T-helper 2 cell treated with Interferon-gamma antibody and Interleukin-4, amounts not matched to agents 5 μg/mL and 100 μg/mL, for 36 hours (primary cell): ENCODE results near the gene CDH13.

Experiments
- DNase-seq: peaks from one replicate; pipeline ENCODE4 v3.0.0; 2021; ENCODE audit warnings: low spot score
- H3K27ac Mint-ChIP-seq: one replicate; pipeline ENCODE4 v1.8.0; 2021; ENCODE audit warnings: mild to moderate bottlenecking, mixed read lengths
- H3K27me3 Mint-ChIP-seq: one replicate; pipeline ENCODE4 v1.8.0; 2021; ENCODE audit warnings: low read depth, mixed read lengths
- H3K36me3 Mint-ChIP-seq: one replicate; pipeline ENCODE4 v1.8.0; 2021; ENCODE audit warnings: low read depth, mixed read lengths
- H3K4me1 Mint-ChIP-seq: one replicate; pipeline ENCODE4 v1.8.0; 2021; ENCODE audit warnings: low read depth, mixed read lengths
- H3K4me3 Mint-ChIP-seq: one replicate; pipeline ENCODE4 v1.8.0; 2022; ENCODE audit warnings: mild to moderate bottlenecking, moderate library complexity, mixed read lengths
- H3K9me3 Mint-ChIP-seq: one replicate; pipeline ENCODE4 v1.8.0; 2021; ENCODE audit warnings: mixed read lengths

Gene CDH13

GRCh38 chr16:82605863-82606620 is 20.7 kb upstream of the CDH13 start:
- peaks cover 3% of the 10 kb centered on the region for H3K27me3 Mint-ChIP-seq
- H3K27ac Mint-ChIP-seq: no peak overlapping the region
- no peaks in the 10 kb centered on the region for H3K36me3 Mint-ChIP-seq
- H3K4me3 Mint-ChIP-seq: no peak overlapping the region
- no peak for DNase-seq
- no peaks in the 10 kb centered on the region for H3K9me3 Mint-ChIP-seq
- H3K4me1 Mint-ChIP-seq: no peaks in the 10 kb centered on the region

- H3K9me3 Mint-ChIP-seq: no peaks in the 10 kb centered on the region
- DNase-seq: no peak
- H3K36me3 Mint-ChIP-seq: no peaks in the 10 kb centered on the region
- H3K27ac Mint-ChIP-seq: no peak overlapping the region
- no peaks in the 10 kb centered on the region for H3K4me1 Mint-ChIP-seq
- H3K27me3 Mint-ChIP-seq: peaks cover 3% of the 10 kb centered on the region
- no peak overlapping the region for H3K4me3 Mint-ChIP-seq
Observed at GRCh38 chr16:82609140-82609539, 17.6 kb upstream of the CDH13 start.

GRCh38 chr16:82612263-82612662 is 14.5 kb upstream of the CDH13 start:
- no peak for DNase-seq
- H3K27me3 Mint-ChIP-seq: peaks cover 3% of the 10 kb centered on the region
- H3K36me3 Mint-ChIP-seq: no peaks in the 10 kb centered on the region
- H3K4me3 Mint-ChIP-seq: no peak overlapping the region
- no peaks in the 10 kb centered on the region for H3K9me3 Mint-ChIP-seq
- no peaks in the 10 kb centered on the region for H3K4me1 Mint-ChIP-seq
- H3K27ac Mint-ChIP-seq: no peak overlapping the region

GRCh38 chr16:82616356-82616755 is 10.4 kb upstream of the CDH13 start:
- Mint-ChIP-seq H3K9me3 (no peaks in the 10 kb centered on the region), H3K27ac (no peak overlapping the region), H3K4me1 (no peaks in the 10 kb centered on the region), H3K36me3 (no peaks in the 10 kb centered on the region), H3K27me3 (peaks cover 7% of the 10 kb centered on the region), H3K4me3 (no peak overlapping the region)
- no peak for DNase-seq

- H3K9me3 Mint-ChIP-seq: no peaks in the 10 kb centered on the region
- no peak for DNase-seq
- no peaks in the 10 kb centered on the region for H3K36me3 Mint-ChIP-seq
- peaks cover 32% of the 10 kb centered on the region for H3K27me3 Mint-ChIP-seq
- no peak overlapping the region for H3K4me3 Mint-ChIP-seq
- no peak overlapping the region for H3K27ac Mint-ChIP-seq
- H3K4me1 Mint-ChIP-seq: no peaks in the 10 kb centered on the region
Observed at GRCh38 chr16:82621781-82622180, 5.0 kb upstream of the CDH13 start.

GRCh38 chr16:82623241-82623640 is 3.5 kb upstream of the CDH13 start:
- Mint-ChIP-seq H3K4me1 (no peaks in the 10 kb centered on the region), H3K4me3 (no peak overlapping the region), H3K36me3 (no peaks in the 10 kb centered on the region), H3K27me3 (peaks cover 42% of the 10 kb centered on the region), H3K27ac (no peak overlapping the region), H3K9me3 (no peaks in the 10 kb centered on the region)
- DNase-seq: no peak

GRCh38 chr16:82625066-82625968 is 1.5 kb upstream of the CDH13 start:
- Mint-ChIP-seq H3K4me3 (no peak overlapping the region), H3K36me3 (no peaks in the 10 kb centered on the region), H3K9me3 (no peaks in the 10 kb centered on the region), H3K4me1 (no peaks in the 10 kb centered on the region), H3K27me3 (peaks cover 57% of the 10 kb centered on the region), H3K27ac (no peak overlapping the region)
- no peak for DNase-seq

- no peaks in the 10 kb centered on the region for H3K9me3 Mint-ChIP-seq
- DNase-seq: no peak
- H3K27me3 Mint-ChIP-seq: peaks cover 73% of the 10 kb centered on the region
- H3K36me3 Mint-ChIP-seq: no peaks in the 10 kb centered on the region
- H3K4me3 Mint-ChIP-seq: no peak overlapping the region
- H3K4me1 Mint-ChIP-seq: no peaks in the 10 kb centered on the region
- no peak overlapping the region for H3K27ac Mint-ChIP-seq
Observed at GRCh38 chr16:82628088-82628423, 1.3 kb downstream of the CDH13 start.

GRCh38 chr16:82628711-82629110 is 1.9 kb downstream of the CDH13 start:
- no peaks in the 10 kb centered on the region for H3K9me3 Mint-ChIP-seq
- no peak overlapping the region for H3K27ac Mint-ChIP-seq
- H3K36me3 Mint-ChIP-seq: no peaks in the 10 kb centered on the region
- H3K27me3 Mint-ChIP-seq: peaks cover 72% of the 10 kb centered on the region
- DNase-seq: no peak
- H3K4me3 Mint-ChIP-seq: no peak overlapping the region
- no peaks in the 10 kb centered on the region for H3K4me1 Mint-ChIP-seq

- no peaks in the 10 kb centered on the region for H3K4me1 Mint-ChIP-seq
- H3K27ac Mint-ChIP-seq: no peak overlapping the region
- H3K27me3 Mint-ChIP-seq: peaks cover 70% of the 10 kb centered on the region
- no peak overlapping the region for H3K4me3 Mint-ChIP-seq
- H3K9me3 Mint-ChIP-seq: no peaks in the 10 kb centered on the region
- no peaks in the 10 kb centered on the region for H3K36me3 Mint-ChIP-seq
- DNase-seq: no peak
Observed at GRCh38 chr16:82629441-82630027, 2.8 kb downstream of the CDH13 start.

- no peak overlapping the region for H3K27ac Mint-ChIP-seq
- no peaks in the 10 kb centered on the region for H3K36me3 Mint-ChIP-seq
- no peaks in the 10 kb centered on the region for H3K9me3 Mint-ChIP-seq
- no peak overlapping the region for H3K4me3 Mint-ChIP-seq
- no peak for DNase-seq
- H3K4me1 Mint-ChIP-seq: peaks cover 3% of the 10 kb centered on the region
- peaks cover 64% of the 10 kb centered on the region for H3K27me3 Mint-ChIP-seq
Observed at GRCh38 chr16:82630219-82630618, 3.5 kb downstream of the CDH13 start.

- Mint-ChIP-seq H3K4me3 (no peak overlapping the region), H3K4me1 (peaks cover 5% of the 10 kb centered on the region), H3K27ac (no peak overlapping the region), H3K27me3 (peaks cover 60% of the 10 kb centered on the region), H3K36me3 (no peaks in the 10 kb centered on the region), H3K9me3 (no peaks in the 10 kb centered on the region)
- DNase-seq: no peak
Observed at GRCh38 chr16:82630688-82631087, 3.9 kb downstream of the CDH13 start.

GRCh38 chr16:82631701-82632685 is 5.2 kb downstream of the CDH13 start:
- DNase-seq: no peak
- Mint-ChIP-seq H3K27ac (no peak overlapping the region), H3K36me3 (no peaks in the 10 kb centered on the region), H3K4me3 (no peak overlapping the region), H3K4me1 (peaks cover 5% of the 10 kb centered on the region), H3K9me3 (no peaks in the 10 kb centered on the region), H3K27me3 (peaks cover 47% of the 10 kb centered on the region)
